LoVo (cell line): ENCODE results near the gene ASAP3.

Source experiments
- DNase-seq: peaks from one replicate; pipeline ENCODE4 v3.0.0-alpha.2; 2016; ENCODE audit warnings: low spot score

Gene ASAP3

GRCh38 chr1:23448846-23449245 is 35.1 kb downstream of the ASAP3 start:
- no peak for DNase-seq

GRCh38 chr1:23446661-23447310 is 37.2 kb downstream of the ASAP3 start:
- DNase-seq = no peak

GRCh38 chr1:23444596-23445390 is 39.2 kb downstream of the ASAP3 start:
- DNase-seq = no peak

- no peak for DNase-seq
These were observed 39.9 kb downstream of the ASAP3 start for GRCh38 chr1:23444104-23444533.

- DNase-seq = no peak
These were observed 41.2 kb downstream of the ASAP3 start for GRCh38 chr1:23442751-23443150.

GRCh38 chr1:23441446-23442148 is 42.4 kb downstream of the ASAP3 start:
- DNase-seq = no peak

- no peak for DNase-seq
These were observed 45.4 kb downstream of the ASAP3 start for GRCh38 chr1:23438545-23438944.

GRCh38 chr1:23437355-23437664 is 46.7 kb downstream of the ASAP3 start:
- no peak for DNase-seq

GRCh38 chr1:23436520-23437354 is 47.2 kb downstream of the ASAP3 start:
- DNase-seq = no peak

GRCh38 chr1:23434260-23434775 is 49.7 kb downstream of the ASAP3 start:
- DNase-seq = no peak

- DNase-seq = no peak
These were observed 50.9 kb downstream of the ASAP3 start for GRCh38 chr1:23433122-23433521.

GRCh38 chr1:23431431-23431830 is 52.5 kb downstream of the ASAP3 start:
- DNase-seq = no peak

GRCh38 chr1:23430803-23431202 is 53.2 kb downstream of the ASAP3 start:
- DNase-seq = no peak

GRCh38 chr1:23428136-23428905 is 55.7 kb downstream of the ASAP3 start:
- no peak for DNase-seq

- no peak for DNase-seq
These were observed 56.4 kb downstream of the ASAP3 start for GRCh38 chr1:23427550-23427949.

- no peak for DNase-seq
These were observed 57.2 kb downstream of the ASAP3 start for GRCh38 chr1:23426828-23427227.

- no peak for DNase-seq
These were observed 58.8 kb downstream of the ASAP3 start for GRCh38 chr1:23425193-23425494.

GRCh38 chr1:23424293-23425192 is 59.4 kb downstream of the ASAP3 start, which contains the start of gene TCEA3:
Gene TCEA3, minus strand, starts transcription at chr1:23424748. Its CDS starts 115 bp downstream, at chr1:23424633.
- DNase-seq = no peak

- DNase-seq = no peak
These were observed 60.3 kb downstream of the ASAP3 start for GRCh38 chr1:23423415-23424292.
